ENCODE results near the gene TOE1.
"Not testable (repeated sequence)": the region's sequence is repeated elsewhere in the genome, so short reads cannot be mapped to it uniquely, and the experiment has no call there.

The TOE1 gene

GRCh38 chr1:45339789-45340558 lies at the start of gene TOE1, which contains the start of gene MUTYH:
TSS of gene TOE1 (plus strand) at chr1:45340170. CDS start at chr1:45340253, 83 bp downstream.
TSS of gene MUTYH (minus strand) at chr1:45340440. CDS start at chr1:45334505, 5,935 bp downstream.
- DNase-seq (ENCODE audit: low read depth in 2 of 2): peak; percentile 82 to 91

DNA sequence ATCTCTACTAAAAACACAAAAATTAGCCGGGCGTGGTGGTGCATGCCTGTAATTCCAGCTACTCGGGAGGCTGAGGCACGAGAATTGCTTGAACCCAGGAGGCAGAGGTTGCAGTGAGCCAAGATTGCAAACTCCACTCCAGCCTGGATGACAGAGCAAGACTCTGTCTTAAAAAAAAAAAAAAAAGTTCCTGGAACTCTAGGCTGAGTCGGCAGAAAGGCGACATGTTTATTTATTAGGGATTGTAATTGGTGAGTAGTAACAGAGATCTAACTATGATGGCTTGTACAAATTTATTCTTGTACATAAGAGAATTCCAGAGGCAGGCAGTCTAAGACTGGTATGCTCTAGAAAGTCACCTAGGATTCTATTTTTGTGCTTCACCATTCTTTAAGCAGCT lies 49.0 kb upstream of the TOE1 start:
- not testable (repeated sequence) for DNase-seq (ENCODE audit: low read depth in 2 of 2)

GRCh38 chr1:45291716-45292115 lies 48.3 kb upstream of the TOE1 start:
- no peak for DNase-seq (ENCODE audit: low read depth in 2 of 2)

DNA sequence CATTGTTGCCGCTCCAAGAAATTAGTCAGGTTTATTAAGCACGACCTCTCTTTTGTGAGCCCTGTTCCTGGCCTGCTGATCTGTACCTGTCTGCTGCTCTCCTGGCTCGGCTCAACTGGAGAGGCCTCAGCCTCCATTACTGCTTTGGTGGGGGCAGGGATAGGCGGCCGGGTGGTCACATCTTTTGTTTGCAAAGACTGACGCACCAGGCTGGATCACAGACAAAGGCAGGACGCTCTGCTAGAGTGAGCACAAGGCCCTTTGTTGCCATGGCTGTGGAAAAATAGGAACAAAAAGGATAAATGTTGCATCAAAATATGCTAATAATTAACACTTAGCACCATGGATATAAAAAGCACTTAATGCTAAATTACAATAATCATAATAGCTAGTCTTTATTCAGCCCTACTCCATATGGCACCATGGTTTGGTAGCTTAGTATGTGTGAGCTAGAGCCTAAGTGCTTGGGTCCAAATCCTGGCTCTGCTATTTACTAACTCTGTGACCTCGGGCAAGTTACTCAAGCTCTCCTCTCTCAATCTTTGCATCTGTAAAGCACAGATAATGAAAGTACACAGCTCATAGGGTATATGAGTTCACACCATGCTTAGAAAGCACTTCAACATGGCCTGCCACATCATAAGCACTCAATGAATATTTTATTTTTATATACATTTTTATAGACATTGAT lies 42.2 kb upstream of the TOE1 start:
- DNase-seq (ENCODE audit: low read depth in 2 of 2): no peak

GRCh38 chr1:45299296-45299695 lies 40.7 kb upstream of the TOE1 start:
- no peak for DNase-seq (ENCODE audit: low read depth in 2 of 2)

DNA sequence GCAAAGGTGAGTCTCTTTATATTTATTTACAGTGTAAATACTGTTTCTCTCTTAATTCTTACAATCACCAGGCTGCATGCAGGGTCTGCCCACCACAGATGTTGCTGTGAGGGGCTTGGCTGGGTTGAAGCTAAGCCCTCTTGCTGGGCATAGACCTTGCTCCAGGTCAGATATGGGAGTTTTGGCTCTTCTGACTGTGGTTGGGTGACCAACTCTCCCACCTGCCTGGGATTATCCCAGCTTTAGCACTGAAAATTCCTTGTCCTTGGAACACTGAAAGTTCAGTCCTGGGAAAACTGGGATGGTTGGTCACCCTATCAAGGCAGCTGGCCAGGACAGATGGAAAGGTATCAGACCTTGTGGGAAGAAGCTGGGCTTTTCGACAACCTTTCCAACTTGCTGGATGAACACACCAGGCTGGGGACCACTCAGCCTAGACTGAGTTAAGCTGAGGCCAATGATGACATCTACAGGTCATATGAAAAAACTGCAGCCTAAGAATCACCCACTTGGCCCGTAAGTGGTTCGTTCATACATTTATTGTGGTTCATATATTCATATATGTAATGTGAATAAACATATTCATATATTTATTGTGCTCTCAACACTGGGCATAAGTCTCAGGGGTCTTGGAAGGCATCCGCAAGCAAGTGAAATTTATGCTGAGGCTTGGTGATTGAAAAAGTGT lies 39.8 kb upstream of the TOE1 start:
- peak in 1 of 2 donors; percentile 18 for DNase-seq (ENCODE audit: low read depth in 2 of 2)

- DNase-seq (ENCODE audit: low read depth in 2 of 2): no peak
Observed at GRCh38 chr1:45300669-45300997, 39.3 kb upstream of the TOE1 start.

- no peak for DNase-seq (ENCODE audit: low read depth in 2 of 2)
Observed at GRCh38 chr1:45302505-45303150, 37.3 kb upstream of the TOE1 start.

DNA sequence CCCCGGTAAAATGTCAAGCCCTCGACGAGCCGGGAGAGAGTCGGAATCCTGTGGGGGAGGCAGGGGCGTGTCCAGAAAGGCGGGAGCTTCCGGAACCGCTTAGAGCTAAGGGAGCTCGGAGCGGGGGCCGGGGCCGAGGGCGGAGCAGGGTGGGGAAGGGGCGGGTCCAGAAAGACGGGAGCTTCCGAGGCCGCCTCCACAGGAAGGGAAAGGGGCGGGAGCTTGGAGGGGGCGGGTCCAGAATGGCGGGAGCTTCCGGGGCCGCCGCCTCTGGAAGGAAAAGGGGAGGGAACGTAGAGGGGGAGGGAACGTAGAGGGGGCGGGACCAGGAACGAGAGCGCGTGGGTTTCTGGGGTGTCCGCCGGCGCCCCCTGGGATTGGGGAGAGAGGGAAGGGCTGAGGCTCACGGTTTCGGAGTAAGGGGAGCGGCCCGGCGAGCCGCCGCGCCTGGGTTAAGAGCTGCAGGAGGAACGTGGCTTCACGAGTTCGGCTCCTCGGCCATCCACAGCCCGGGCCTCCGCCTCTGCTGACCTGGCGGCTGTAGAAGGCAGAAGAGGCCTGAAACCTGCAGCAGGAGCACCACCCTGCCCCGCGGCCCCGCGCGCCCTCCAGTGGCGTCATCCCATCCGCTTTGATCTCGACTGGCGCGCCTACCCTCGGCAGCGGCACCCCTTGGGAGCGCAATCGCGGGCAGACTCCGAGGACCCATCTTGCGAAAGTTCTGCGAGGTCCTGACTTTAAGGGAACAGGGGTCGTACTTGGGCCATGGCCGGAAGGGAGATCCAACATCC lies 36.3 kb upstream of the TOE1 start:
- peak; percentile 99 for DNase-seq (ENCODE audit: low read depth in 2 of 2)

- no peak for DNase-seq (ENCODE audit: low read depth in 2 of 2)
Observed at GRCh38 chr1:45304311-45305081, 35.5 kb upstream of the TOE1 start.

- DNase-seq (ENCODE audit: low read depth in 2 of 2): no peak
Observed at GRCh38 chr1:45305231-45305630, 34.7 kb upstream of the TOE1 start.

- no peak for DNase-seq (ENCODE audit: low read depth in 2 of 2)
Observed at GRCh38 chr1:45306319-45306718, 33.7 kb upstream of the TOE1 start.

DNA sequence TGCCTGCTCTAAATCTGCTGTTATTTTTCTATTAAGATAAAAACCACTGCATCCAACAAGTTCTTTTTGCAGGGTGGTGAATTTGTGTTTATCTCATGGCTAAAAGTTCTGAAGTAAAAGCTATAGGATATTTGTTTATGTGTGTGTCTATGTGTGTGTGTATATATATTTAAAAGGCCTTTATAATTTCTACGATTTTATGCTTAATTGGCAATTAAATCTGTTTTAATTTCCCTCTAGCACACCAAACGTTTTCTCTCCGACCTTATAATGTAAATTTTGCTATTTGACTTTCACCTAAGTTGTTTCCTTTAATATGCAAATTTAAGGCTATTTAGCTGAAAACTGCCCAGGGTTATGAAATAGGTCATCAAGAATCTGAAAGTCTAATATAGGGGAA lies 33.1 kb upstream of the TOE1 start:
- DNase-seq (ENCODE audit: low read depth in 2 of 2): no peak

DNA sequence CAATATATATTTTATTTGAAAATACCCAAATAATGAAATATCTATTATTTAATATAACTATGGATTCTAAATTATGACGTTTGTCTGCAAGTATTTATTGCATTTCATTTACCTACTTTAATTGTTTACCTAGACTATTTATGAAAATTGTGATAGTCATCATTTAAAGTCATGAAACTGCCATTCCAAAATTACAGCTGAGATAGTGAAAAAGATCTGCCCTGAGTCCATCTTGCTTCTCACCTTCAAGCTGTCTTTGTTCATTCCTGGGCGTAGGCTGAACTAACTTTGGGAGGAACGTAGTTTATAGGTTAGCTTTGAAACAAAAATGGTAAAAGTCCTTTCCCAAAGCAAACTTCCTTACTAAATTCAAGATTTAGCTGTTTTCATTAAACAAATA lies 25.7 kb upstream of the TOE1 start:
- no peak for DNase-seq (ENCODE audit: low read depth in 2 of 2)

- DNase-seq (ENCODE audit: low read depth in 2 of 2): no peak
Observed at GRCh38 chr1:45317166-45317565, 22.8 kb upstream of the TOE1 start.

- DNase-seq (ENCODE audit: low read depth in 2 of 2): no peak
Observed at GRCh38 chr1:45319761-45320160, 20.2 kb upstream of the TOE1 start.

DNA sequence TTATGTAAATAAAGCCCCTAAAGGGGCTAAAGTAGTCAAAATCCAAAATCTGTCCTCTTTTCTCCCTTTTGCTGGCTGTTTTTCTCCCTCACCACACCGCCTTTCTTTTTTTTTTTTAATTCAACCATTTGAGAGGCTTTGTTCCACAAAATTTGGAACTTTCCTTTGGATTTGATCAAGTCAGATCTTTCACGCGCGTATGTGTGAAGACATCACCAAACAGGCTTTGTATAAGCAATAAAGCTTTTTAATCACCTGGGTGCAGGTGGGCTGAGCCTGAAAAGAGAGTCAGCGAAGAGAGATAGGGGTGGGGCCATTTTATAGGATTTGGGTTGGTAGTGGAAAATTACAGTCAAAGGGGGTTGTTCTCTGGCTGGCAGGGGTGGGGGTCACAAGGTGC lies 18.5 kb upstream of the TOE1 start:
- no peak for DNase-seq (ENCODE audit: low read depth in 2 of 2)

- no peak for DNase-seq (ENCODE audit: low read depth in 2 of 2)
Observed at GRCh38 chr1:45322486-45323040, 17.4 kb upstream of the TOE1 start.

DNA sequence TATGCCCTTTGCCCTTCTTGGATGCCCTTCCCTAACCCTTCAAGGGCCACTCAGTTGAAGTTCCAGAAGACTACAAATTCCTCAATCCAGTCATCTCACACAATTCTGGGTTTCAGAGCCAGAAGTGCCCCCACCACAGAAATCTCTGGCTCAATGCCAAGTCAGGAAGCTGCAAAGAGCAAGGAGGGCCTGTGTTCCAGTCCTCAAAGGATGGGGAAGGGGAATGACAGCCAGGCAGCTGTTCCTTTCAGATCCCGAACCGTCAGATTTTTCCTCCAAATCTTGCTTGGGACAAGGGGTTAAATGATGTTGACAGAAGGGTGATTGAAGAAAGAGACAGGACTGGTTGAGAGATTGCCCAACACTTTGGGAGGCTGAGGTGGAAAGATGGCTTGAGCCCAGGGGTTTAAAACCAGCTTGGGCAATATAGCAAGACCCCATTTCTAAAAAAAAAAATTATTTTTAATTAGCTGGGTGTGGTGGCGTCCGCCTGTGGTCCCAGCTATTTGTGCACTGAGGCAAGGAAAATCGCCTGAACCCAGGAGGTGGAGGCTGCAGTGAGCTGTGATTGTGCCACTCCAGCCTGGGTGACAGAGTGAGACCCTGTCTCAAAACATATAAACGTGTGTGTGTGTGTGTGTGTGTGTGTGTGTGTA lies 14.0 kb upstream of the TOE1 start:
- DNase-seq (ENCODE audit: low read depth in 2 of 2): no peak

Measured in stimulated activated CD4-positive, alpha-beta T cell treated with anti-CD3 and anti-CD28 coated beads, Interleukin-1b, Interleukin-23, amount 100 ng/mL, for 4 hours (primary cell).